Thyroid gland (tissue), 4 donors: ENCODE data around the gene KIAA0930. TPM values are rescaled to one million over a fixed set of nuclear protein-coding genes. Genes with fewer than 3 reads are reported as not detected.

Source experiments
- DNase-seq, 2 donors: peaks; one replicate each; pipeline ENCODE4 v3.0.0-alpha.2; 2019
- H3K27ac ChIP-seq, 3 donors: fragments of 200-600 bp; sonication (generic); 1 replicate in 2 of 3; 2 replicates in 1 of 3; pipeline ENCODE4 v1.5.1; 2016 to 2019; ENCODE audit warnings: mild to moderate bottlenecking in 1 of 3, moderate library complexity in 1 of 3
- H3K27me3 ChIP-seq: fragments of 200-600 bp; sonication (generic); one replicate; pipeline ENCODE4 v1.5.1; 2019
- H3K36me3 ChIP-seq, 2 donors: fragments of 200-600 bp; sonication (generic); one replicate each; pipeline ENCODE4 v1.5.1; 2016 to 2019
- H3K4me1 ChIP-seq, 2 donors: fragments of 200-600 bp; sonication (generic); one replicate each; pipeline ENCODE4 v1.5.1; 2017 to 2019
- H3K4me3 ChIP-seq, 3 donors: fragments of 200-600 bp; sonication (generic); replicated peaks in 1 of 3; 1 replicate in 2 of 3; 2 replicates in 1 of 3; pipeline ENCODE4 v1.5.1; 2016; ENCODE audit warnings: mild to moderate bottlenecking in 1 of 3
- H3K9me3 ChIP-seq: fragments of 200-600 bp; sonication (generic); one replicate; pipeline ENCODE4 v1.5.1; 2017
- POLR2A ChIP-seq, 2 donors: fragments of 450-650 bp; IDR thresholded peaks; one replicate each; pipeline ENCODE4 v1.6.1; 2017; ENCODE audit warnings: antibody characterized with exemption in 2 of 2, mild to moderate bottlenecking in 2 of 2, moderate library complexity in 1 of 2
- WGBS, 2 donors: methylation state at CpG; one replicate each; pipeline ENCODE4 v1.1.5; 2017; 5-methylcytosine and 5-hydroxymethylcytosine counted together
- intact Hi-C: fragments of 100-400 bp; cut with DNase I; formaldehyde crosslinking; loops from one replicate; pipeline ENCODE4 v1.15.1; 2023
- total RNA-seq, 4 donors: library from RNA; depleted of rRNA; stranded (reverse); fragments of >200 nt; gene quantifications; one replicate each; pipeline ENCODE4 v1.2.3, GENCODE V29; 2016
- TF ChIP-seq, protein P1 (sequence below), 6 experiments: fragments of 200-600 bp in 3 of 6; fragments of 450-650 bp in 3 of 6; sonication (generic) in 3 of 6; IDR thresholded peaks; one replicate each; pipeline ENCODE4 v1.5.1; 2016 to 2019; ENCODE audit warnings: antibody characterized with exemption in 6 of 6, mild to moderate bottlenecking in 2 of 6, inconsistent platforms in 1 of 6, moderate library complexity in 1 of 6

The KIAA0930 gene
- total RNA-seq, 4 donors from 2014 or later: 21.0 to 42.7 (median 25.0) TPM

- Histone ChIP-seq H3K36me3 (no peaks in the 10 kb centered on the region), H3K4me1 (peaks cover 10 to 13% of the 10 kb centered on the region in 2 donors), H3K27me3 (no peaks in the 10 kb centered on the region), H3K27ac (no peak overlapping the region), H3K4me3 (no peak overlapping the region), H3K9me3 (no peaks in the 10 kb centered on the region)
- TF ChIP-seq, protein P1, sequence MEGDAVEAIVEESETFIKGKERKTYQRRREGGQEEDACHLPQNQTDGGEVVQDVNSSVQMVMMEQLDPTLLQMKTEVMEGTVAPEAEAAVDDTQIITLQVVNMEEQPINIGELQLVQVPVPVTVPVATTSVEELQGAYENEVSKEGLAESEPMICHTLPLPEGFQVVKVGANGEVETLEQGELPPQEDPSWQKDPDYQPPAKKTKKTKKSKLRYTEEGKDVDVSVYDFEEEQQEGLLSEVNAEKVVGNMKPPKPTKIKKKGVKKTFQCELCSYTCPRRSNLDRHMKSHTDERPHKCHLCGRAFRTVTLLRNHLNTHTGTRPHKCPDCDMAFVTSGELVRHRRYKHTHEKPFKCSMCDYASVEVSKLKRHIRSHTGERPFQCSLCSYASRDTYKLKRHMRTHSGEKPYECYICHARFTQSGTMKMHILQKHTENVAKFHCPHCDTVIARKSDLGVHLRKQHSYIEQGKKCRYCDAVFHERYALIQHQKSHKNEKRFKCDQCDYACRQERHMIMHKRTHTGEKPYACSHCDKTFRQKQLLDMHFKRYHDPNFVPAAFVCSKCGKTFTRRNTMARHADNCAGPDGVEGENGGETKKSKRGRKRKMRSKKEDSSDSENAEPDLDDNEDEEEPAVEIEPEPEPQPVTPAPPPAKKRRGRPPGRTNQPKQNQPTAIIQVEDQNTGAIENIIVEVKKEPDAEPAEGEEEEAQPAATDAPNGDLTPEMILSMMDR (IDR thresholded peaks at IDR 0.05): no peak
- TF ChIP-seq POLR2A (IDR thresholded peaks at IDR 0.05): no peak
- 86 to 90% methylated on average over 15 of the region's 15 CpGs for WGBS, 2 donors
- no peak for DNase-seq
- intact Hi-C loops: loop anchor here (5.0 kb wide), 2 partner anchors 34 to 279 kb away; partner anchors contain the start of gene FAM118A
These were observed 32.9 kb upstream of the KIAA0930 start for GRCh38 chr22:45273452-45274075.

- peaks cover 10 to 17% of the 10 kb centered on the region in 2 donors for H3K4me1 ChIP-seq
- TF ChIP-seq, protein P1 (IDR thresholded peaks at IDR 0.05): no peak
- TF ChIP-seq POLR2A (IDR thresholded peaks at IDR 0.05): no peak
- H3K4me3 ChIP-seq: no peak overlapping the region
- peak overlapping the region; percentile 65 to 76 (median 73) for H3K27ac ChIP-seq
- H3K9me3 ChIP-seq: no peaks in the 10 kb centered on the region
- no peaks in the 10 kb centered on the region for H3K27me3 ChIP-seq
- H3K36me3 ChIP-seq: no peaks in the 10 kb centered on the region
- no peak for DNase-seq
- 82 to 100% methylated on average over 3 to 7 of the region's 7 CpGs for WGBS, 2 donors
- intact Hi-C loops: loop anchor here (5.0 kb wide), 2 partner anchors 35 to 280 kb away; partner anchors contain the start of gene FAM118A
These were observed 31.8 kb upstream of the KIAA0930 start for GRCh38 chr22:45272498-45272897.

DNA sequence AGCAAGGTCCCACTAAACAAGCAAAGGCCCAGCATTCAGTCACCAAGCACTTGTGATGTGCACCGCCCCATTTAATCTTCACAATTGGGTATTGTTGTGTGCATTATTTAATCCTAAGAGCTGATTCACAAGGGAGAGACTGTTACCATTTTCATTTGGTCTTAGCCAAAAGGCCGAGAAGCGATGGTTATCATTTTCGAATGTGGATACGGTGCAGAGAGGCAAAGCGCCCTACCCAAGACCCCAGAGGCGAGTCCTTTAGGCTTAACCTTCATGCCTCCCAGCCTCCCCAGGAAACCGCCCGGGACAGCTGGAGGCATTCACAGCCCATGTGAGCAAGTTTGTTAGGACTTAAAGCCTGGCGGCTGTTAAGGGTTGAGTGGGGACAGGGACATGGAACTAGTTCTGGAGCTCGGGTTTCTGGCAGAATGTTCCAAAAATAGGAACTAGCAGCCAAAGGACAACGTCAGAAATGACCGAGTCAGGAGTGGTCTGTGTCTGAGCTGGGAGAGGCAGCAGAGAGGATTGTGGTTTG lies 31.0 kb upstream of the KIAA0930 start:
- Histone ChIP-seq H3K9me3 (no peaks in the 10 kb centered on the region), H3K27ac (peak overlapping the region; percentile 65 to 76 (median 73)), H3K4me1 (peaks cover 10 to 17% of the 10 kb centered on the region in 2 donors), H3K27me3 (no peaks in the 10 kb centered on the region), H3K4me3 (no peak overlapping the region), H3K36me3 (no peaks in the 10 kb centered on the region)
- intact Hi-C loops: loop anchor here (5.0 kb wide), 2 partner anchors 36 to 281 kb away; partner anchors contain the start of gene FAM118A
- WGBS, 2 donors: 53 to 70% methylated on average over 13 of the region's 13 CpGs
- peak in 1 of 2 donors; percentile 11 for DNase-seq
- no peak for TF ChIP-seq POLR2A (IDR thresholded peaks at IDR 0.05)
- TF ChIP-seq, protein P1 (IDR thresholded peaks at IDR 0.05): no peak

DNA sequence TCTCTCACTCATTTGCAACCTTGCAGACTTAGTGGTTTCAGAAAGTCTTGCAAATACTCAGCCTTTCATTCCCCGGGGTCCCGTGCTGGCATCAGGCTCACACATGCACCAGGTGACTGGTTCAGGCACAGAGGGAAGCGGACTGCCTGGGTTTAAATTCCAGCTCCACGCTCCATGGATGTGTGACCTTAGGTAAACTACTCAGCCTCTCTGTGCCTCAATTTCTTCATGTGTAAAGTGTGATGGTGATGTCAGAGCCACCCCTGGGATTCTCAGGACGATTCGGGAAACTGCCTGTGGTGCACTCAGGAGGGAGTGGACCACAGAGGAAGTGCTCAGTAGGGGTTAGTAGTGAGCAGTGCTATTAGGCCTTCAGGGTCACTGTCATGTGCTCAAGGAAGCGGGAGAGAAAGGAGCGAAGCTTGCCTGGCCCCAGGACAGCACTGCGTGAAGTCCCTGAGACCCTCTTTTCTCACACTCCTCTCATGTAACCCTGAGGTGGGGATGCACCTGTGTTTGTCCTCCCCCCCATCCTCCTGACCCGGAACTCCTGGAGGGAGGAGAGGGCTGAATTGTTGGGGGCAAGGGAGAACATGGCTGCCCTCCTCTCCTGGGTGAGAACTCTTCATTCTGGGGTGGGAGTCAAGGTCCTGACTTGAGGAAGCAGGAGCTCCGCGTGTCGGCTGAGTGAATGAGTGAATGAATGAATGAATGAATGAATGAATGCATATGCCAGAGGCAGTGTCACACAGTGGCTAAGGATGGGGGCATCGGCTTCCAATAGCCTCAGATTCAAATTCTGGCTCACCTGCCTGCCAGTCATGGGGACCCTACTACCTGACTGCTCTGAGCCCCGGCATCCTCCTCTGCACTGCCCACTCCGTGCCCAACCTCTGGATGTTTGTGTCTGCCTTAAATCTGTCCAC lies 29.7 kb upstream of the KIAA0930 start:
- DNase-seq: no peak
- intact Hi-C loops: loop anchor here (5.0 kb wide), 2 partner anchors 37 to 282 kb away; partner anchors contain the start of gene FAM118A
- TF ChIP-seq, protein P1 (IDR thresholded peaks at IDR 0.05): no peak
- Histone ChIP-seq H3K4me1 (peaks cover 10 to 17% of the 10 kb centered on the region in 2 donors), H3K9me3 (no peaks in the 10 kb centered on the region), H3K27ac (no peak overlapping the region), H3K27me3 (no peaks in the 10 kb centered on the region), H3K4me3 (no peak overlapping the region), H3K36me3 (no peaks in the 10 kb centered on the region)
- WGBS, 2 donors: 80 to 89% methylated on average over 15 to 16 of the region's 16 CpGs
